Hematopoietic multipotent progenitor cell treated with erythropoietin and hydrocortisone succinate and interleukin-3 and kit ligand, for 17 days (in vitro differentiated cells): ENCODE measurements around the gene ATF5.

Experiments
- DNase-seq: peaks from one replicate; pipeline ENCODE4 v3.0.0-alpha.2; 2015; ENCODE audit warnings: low spot score

The ATF5 gene

GRCh38 chr19:49977076-49977475 is 48.1 kb downstream of the ATF5 start:
- DNase-seq: no peak

- no peak for DNase-seq
Observed at GRCh38 chr19:49977881-49978280, 48.9 kb downstream of the ATF5 start.

GRCh38 chr19:49978324-49978723 is 49.3 kb downstream of the ATF5 start:
- DNase-seq: no peak

- DNase-seq: no peak
Observed at GRCh38 chr19:49981603-49982593, 52.9 kb downstream of the ATF5 start.
